A549 (cell line): Measurements from ENCODE around the gene ATP2A3. TPM values are rescaled to one million over a fixed set of nuclear protein-coding genes. Genes with fewer than 3 reads are reported as not detected.
A peak's percentile ranks its signal among the peaks of the same experiment; 100 is the strongest.

Experiments
- ATAC-seq, 2 experiments: fragments of 200-7000 bp in 1 of 2; fragments of >200 bp in 1 of 2; cut with Nextera tagmentation in 1 of 2; cut with Tn5 transposase in 1 of 2; 3 replicates each; pipeline versions ENCODE4 v1.8.0 to v1.9.1; 2018 to 2020; ENCODE audit warnings: mild to moderate bottlenecking in 1 of 2, moderate library complexity in 1 of 2
- CTCF ChIA-PET: fragments of 300-600 bp; sonication (Branson Sonifier 250); formaldehyde crosslinking; extraction: SDS; loops from one replicate; lab custom pipeline; 2021; ENCODE audit warnings: antibody characterized with exemption, inconsistent platforms; lab: Yijun Ruan, JAX
- POLR2A ChIA-PET: fragments of 350-600 bp; formaldehyde crosslinking; extraction: SDS; loops from one replicate; lab custom pipeline; 2021; ENCODE audit warnings: antibody characterized with exemption, inconsistent platforms; lab: Yijun Ruan, JAX
- DNase-seq, 2 experiments: peaks; one replicate each; pipeline versions ENCODE4 v3.0.0 to v3.0.0-alpha.2; 2011 to 2016; ENCODE audit warnings: low read depth in 1 of 2, low spot score in 1 of 2
- FAIRE-seq: peaks from 2 replicates; lab custom pipeline; 2011; peaks lifted over from hg19 to GRCh38; lab: Jason Lieb, UNC
- H3K27ac ChIP-seq, 2 experiments: fragments of >200 bp; sonication (Bioruptor Twin); formaldehyde crosslinking; 3 replicates each; pipeline ENCODE4 v1.5.1; 2016 to 2017
- H3K4me1 ChIP-seq: fragments of >200 bp; sonication (Bioruptor Twin); formaldehyde crosslinking; 3 replicates; pipeline ENCODE4 v1.6.1; 2016
- H3K4me2 ChIP-seq: fragments of >200 bp; sonication (Bioruptor Twin); formaldehyde crosslinking; 3 replicates; pipeline ENCODE4 v1.6.1; 2016
- H3K4me3 ChIP-seq: fragments of >200 bp; sonication (Bioruptor Twin); formaldehyde crosslinking; 3 replicates; pipeline ENCODE4 v1.5.1; 2016
- H3K9me3 ChIP-seq: fragments of >200 bp; sonication (Bioruptor Twin); formaldehyde crosslinking; 3 replicates; pipeline ENCODE4 v1.6.1; 2016
- ATOH8 ChIP-seq: fragments of 250-450 bp; sonication (Bioruptor Pico); IDR thresholded peaks from 2 replicates; pipeline ENCODE4 v1.5.0; 2020; ENCODE audit warnings: low read depth, mild to moderate bottlenecking, moderate library complexity
- CBX2 ChIP-seq: fragments of 200-600 bp; sonication (generic); IDR thresholded peaks from 2 replicates; pipeline ENCODE4 v1.6.1; 2016; ENCODE audit warnings: low read depth, mild to moderate bottlenecking, borderline replicate concordance
- EHF ChIP-seq: fragments of 250-450 bp; sonication (Bioruptor Pico); IDR thresholded peaks from 2 replicates; pipeline ENCODE4 v1.5.0; 2020; ENCODE audit warnings: mild to moderate bottlenecking
- ESRRA ChIP-seq: fragments of 150-350 bp; IDR thresholded peaks from 2 replicates; pipeline ENCODE4 v1.6.1; 2014; ENCODE audit warnings: mild to moderate bottlenecking, low read length, borderline replicate concordance
- FOSB ChIP-seq: fragments of 250-450 bp; sonication (Bioruptor Pico); IDR thresholded peaks from 2 replicates; pipeline ENCODE4 v1.5.0; 2020; ENCODE audit warnings: mild to moderate bottlenecking, moderate library complexity
- FOXS1 ChIP-seq: fragments of 250-450 bp; sonication (Bioruptor Pico); IDR thresholded peaks from 2 replicates; pipeline ENCODE4 v1.5.0; 2020; ENCODE audit warnings: mild to moderate bottlenecking, moderate library complexity
- HDAC2 ChIP-seq: fragments of 200-600 bp; sonication (generic); IDR thresholded peaks from 2 replicates; pipeline ENCODE4 v1.6.1; 2016
- HOXA7 ChIP-seq: fragments of 250-450 bp; sonication (Bioruptor Pico); IDR thresholded peaks from 2 replicates; pipeline ENCODE4 v1.5.0; 2020; ENCODE audit warnings: mild to moderate bottlenecking, moderate library complexity
- HOXB13 ChIP-seq: fragments of 250-450 bp; sonication (Bioruptor Pico); IDR thresholded peaks from 2 replicates; pipeline ENCODE4 v1.5.0; 2020; ENCODE audit warnings: low read depth, mild to moderate bottlenecking, moderate library complexity
- NFE2L2 ChIP-seq: fragments of 150-350 bp; conservative IDR thresholded peaks from 2 replicates; pipeline ENCODE4 v1.6.1; 2014; ENCODE audit warnings: low read length
- NPAS2 ChIP-seq: fragments of 250-450 bp; sonication (Bioruptor Pico); IDR thresholded peaks from 2 replicates; pipeline ENCODE4 v1.8.0; 2022; ENCODE audit warnings: mild to moderate bottlenecking, moderate library complexity, borderline replicate concordance
- NR3C1 ChIP-seq: fragments of >200 bp; sonication (Bioruptor Twin); formaldehyde crosslinking; IDR thresholded peaks from 3 replicates; pipeline ENCODE4 v1.6.1; 2017
- POLR2AphosphoS2 ChIP-seq: conservative IDR thresholded peaks from 2 replicates; pipeline ENCODE4 v1.6.1; 2012; ENCODE audit warnings: low read length, improper control_type of control experiment, inconsistent platforms
- REST ChIP-seq: fragments of 200-600 bp; sonication (generic); IDR thresholded peaks from 2 replicates; pipeline ENCODE4 v1.6.1; 2016; ENCODE audit warnings: antibody characterized with exemption, mild to moderate bottlenecking, moderate library complexity
- RNF2 ChIP-seq: fragments of 200-600 bp; sonication (generic); IDR thresholded peaks from 2 replicates; pipeline ENCODE4 v1.6.1; 2016; ENCODE audit warnings: low read depth, mild to moderate bottlenecking, antibody characterized with exemption, moderate library complexity, borderline replicate concordance
- SMC3 ChIP-seq: fragments of >200 bp; sonication (Bioruptor Twin); formaldehyde crosslinking; IDR thresholded peaks from 3 replicates; pipeline ENCODE4 v1.6.1; 2018; ENCODE audit warnings: inconsistent platforms
- WGBS: methylation state at CpG from one replicate; pipeline ENCODE4 v1.1.6; 2017; ENCODE audit errors: missing lambda C conversion rate; 5-methylcytosine and 5-hydroxymethylcytosine counted together
- polyA plus RNA-seq, 4 experiments: library from polyadenylated mRNA; depleted of rRNA in 3 of 4; stranded (reverse); fragments of >200 nt; fragmentation: RNase III in 1 of 4; extraction: RNeasy Plus Mini Kit Qiagen cat#74134 plus additional on column Dnase treatment in 1 of 4; gene quantifications; 2 replicates in 3 of 4; 3 replicates in 1 of 4; pipeline ENCODE4 v1.2.3, GENCODE V29; 2011 to 2017
- TF ChIP-seq, protein P1 (sequence below): IDR thresholded peaks from 2 replicates; pipeline ENCODE4 v1.6.1; 2012; ENCODE audit warnings: low read depth, borderline replicate concordance
- TF ChIP-seq, protein P2 (sequence below): fragments of 250-450 bp; sonication (Bioruptor Pico); IDR thresholded peaks from 2 replicates; pipeline ENCODE4 v1.5.0; 2021; ENCODE audit warnings: mild to moderate bottlenecking, moderate library complexity, borderline replicate concordance
- TF ChIP-seq, protein P3 (sequence below): fragments of >200 bp; sonication (Bioruptor Twin); formaldehyde crosslinking; IDR thresholded peaks from 2 replicates; pipeline ENCODE4 v1.6.1; 2016
- TF ChIP-seq, protein P4 (sequence below): IDR thresholded peaks from 2 replicates; pipeline ENCODE4 v1.6.1; 2012

The ATP2A3 gene
- polyA plus RNA-seq, 2 of the 4 experiments (the other 2 are of a cell fraction): 3.1 to 5.5 TPM

DNA sequence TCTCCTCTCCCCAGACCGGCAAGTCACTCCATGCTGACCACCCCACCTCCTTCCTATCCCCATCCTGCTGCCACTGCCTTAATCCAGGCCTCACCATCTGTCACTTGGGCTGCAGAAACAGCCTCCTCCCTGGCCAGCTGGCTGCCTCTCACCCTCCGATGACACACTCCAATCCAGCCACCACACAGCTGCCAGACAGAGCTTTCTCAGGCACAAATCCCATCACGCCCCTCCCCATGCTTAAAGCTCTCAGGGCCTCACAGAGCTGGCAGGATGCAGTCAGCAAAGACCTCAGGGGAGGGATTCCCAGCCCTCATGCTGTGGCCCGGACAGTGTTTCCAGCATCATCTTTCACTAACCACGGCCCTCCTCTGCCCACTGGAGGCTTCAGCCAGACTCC is 85.1 kb downstream of the ATP2A3 start:
- WGBS: 88% methylated on average over 5 of the region's 5 CpGs
- peak in 1 of 2 experiments; percentile 12; a peak in 1 of 6 replicates for ATAC-seq
- no peak for FAIRE-seq
- ChIA-PET POLR2A (interaction anchor here (1.1 kb wide), 1 partner anchor 11 kb away, joined by 3 read pairs; no protein-coding TSS in a partner anchor), CTCF (interaction anchor here (1.1 to 11.0 kb wide), 10 partner anchors 15 to 145 kb away, joined by 3 to 101 read pairs (median 6); partner anchors contain the start of gene NCBP3)
- TF ChIP-seq NFE2L2 (no peak), CBX2 (no peak), FOXS1 (CRISPR knock-in tag) (no peak), REST (no peak), ESRRA (no peak), FOSB (CRISPR knock-in tag) (no peak), RNF2 (no peak), HOXA7 (CRISPR knock-in tag) (no peak), POLR2AphosphoS2 (no peak), SMC3 (no peak), NPAS2 (CRISPR knock-in tag) (no peak), NR3C1 (no peak), HDAC2 (no peak), EHF (CRISPR knock-in tag) (no peak), HOXB13 (CRISPR knock-in tag) (no peak)
- TF ChIP-seq, protein P1, sequence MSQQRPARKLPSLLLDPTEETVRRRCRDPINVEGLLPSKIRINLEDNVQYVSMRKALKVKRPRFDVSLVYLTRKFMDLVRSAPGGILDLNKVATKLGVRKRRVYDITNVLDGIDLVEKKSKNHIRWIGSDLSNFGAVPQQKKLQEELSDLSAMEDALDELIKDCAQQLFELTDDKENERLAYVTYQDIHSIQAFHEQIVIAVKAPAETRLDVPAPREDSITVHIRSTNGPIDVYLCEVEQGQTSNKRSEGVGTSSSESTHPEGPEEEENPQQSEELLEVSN: no peak
- TF ChIP-seq, protein P2, sequence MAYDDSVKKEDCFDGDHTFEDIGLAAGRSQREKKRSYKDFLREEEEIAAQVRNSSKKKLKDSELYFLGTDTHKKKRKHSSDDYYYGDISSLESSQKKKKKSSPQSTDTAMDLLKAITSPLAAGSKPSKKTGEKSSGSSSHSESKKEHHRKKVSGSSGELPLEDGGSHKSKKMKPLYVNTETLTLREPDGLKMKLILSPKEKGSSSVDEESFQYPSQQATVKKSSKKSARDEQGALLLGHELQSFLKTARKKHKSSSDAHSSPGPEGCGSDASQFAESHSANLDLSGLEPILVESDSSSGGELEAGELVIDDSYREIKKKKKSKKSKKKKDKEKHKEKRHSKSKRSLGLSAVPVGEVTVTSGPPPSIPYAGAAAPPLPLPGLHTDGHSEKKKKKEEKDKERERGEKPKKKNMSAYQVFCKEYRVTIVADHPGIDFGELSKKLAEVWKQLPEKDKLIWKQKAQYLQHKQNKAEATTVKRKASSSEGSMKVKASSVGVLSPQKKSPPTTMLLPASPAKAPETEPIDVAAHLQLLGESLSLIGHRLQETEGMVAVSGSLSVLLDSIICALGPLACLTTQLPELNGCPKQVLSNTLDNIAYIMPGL (CRISPR knock-in tag): no peak
- TF ChIP-seq, protein P3, sequence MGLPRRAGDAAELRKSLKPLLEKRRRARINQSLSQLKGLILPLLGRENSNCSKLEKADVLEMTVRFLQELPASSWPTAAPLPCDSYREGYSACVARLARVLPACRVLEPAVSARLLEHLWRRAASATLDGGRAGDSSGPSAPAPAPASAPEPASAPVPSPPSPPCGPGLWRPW: no peak
- TF ChIP-seq, protein P4, sequence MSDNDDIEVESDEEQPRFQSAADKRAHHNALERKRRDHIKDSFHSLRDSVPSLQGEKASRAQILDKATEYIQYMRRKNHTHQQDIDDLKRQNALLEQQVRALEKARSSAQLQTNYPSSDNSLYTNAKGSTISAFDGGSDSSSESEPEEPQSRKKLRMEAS: no peak
- H3K4me1 ChIP-seq: no peaks in the 10 kb centered on the region
- DNase-seq: no peak
- H3K4me3 ChIP-seq: no peak overlapping the region
- H3K4me2 ChIP-seq: no peak overlapping the region
- H3K27ac ChIP-seq: no peak overlapping the region
- H3K9me3 ChIP-seq: no peaks in the 10 kb centered on the region

DNA sequence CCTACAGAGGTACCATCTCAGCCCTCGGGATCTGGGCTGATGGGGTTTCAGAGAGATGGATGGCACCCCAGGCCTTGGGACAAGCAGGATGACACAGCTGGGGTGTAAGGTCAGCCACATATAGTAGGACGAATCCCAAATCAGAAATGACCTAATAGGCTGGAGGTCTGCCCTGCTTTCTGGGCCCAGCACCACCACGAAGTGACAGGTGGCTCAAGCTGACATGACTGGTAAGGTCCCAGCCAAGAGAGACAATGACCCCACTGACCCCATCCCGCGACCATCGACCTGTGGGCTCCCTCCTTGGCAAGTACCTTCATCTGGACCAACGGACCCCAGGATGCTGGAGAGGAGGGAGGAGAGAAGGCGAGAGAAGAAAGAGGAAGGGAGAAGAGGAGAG is 87.0 kb downstream of the ATP2A3 start:
- ChIA-PET CTCF (interaction anchor here (0.9 to 11.0 kb wide), 6 partner anchors 13 to 127 kb away, joined by 4 to 101 read pairs (median 10); partner anchors contain the start of gene NCBP3), POLR2A (no interaction called here)
- DNase-seq (no peak), ATAC-seq (no peak), FAIRE-seq (no peak)
- H3K9me3 ChIP-seq: no peaks in the 10 kb centered on the region
- H3K4me3 ChIP-seq: no peak overlapping the region
- H3K4me2 ChIP-seq: no peak overlapping the region
- no peak overlapping the region for H3K27ac ChIP-seq
- WGBS: 89% methylated on average over 8 of the region's 8 CpGs
- TF ChIP-seq ATOH8 (CRISPR knock-in tag): no peak
- no peak for TF ChIP-seq HOXA7 (CRISPR knock-in tag)
- no peaks in the 10 kb centered on the region for H3K4me1 ChIP-seq
